ENCODE measurements around the gene DMPK. TPM values are rescaled to one million over a fixed set of nuclear protein-coding genes. Genes with fewer than 3 reads are reported as not detected.
"Not testable (repeated sequence)": the region's sequence is repeated elsewhere in the genome, so short reads cannot be mapped to it uniquely, and the experiment has no call there.

Gene DMPK
- total RNA-seq, 2 donors from 2014 or later = 30.6 to 36.0 TPM

DNA sequence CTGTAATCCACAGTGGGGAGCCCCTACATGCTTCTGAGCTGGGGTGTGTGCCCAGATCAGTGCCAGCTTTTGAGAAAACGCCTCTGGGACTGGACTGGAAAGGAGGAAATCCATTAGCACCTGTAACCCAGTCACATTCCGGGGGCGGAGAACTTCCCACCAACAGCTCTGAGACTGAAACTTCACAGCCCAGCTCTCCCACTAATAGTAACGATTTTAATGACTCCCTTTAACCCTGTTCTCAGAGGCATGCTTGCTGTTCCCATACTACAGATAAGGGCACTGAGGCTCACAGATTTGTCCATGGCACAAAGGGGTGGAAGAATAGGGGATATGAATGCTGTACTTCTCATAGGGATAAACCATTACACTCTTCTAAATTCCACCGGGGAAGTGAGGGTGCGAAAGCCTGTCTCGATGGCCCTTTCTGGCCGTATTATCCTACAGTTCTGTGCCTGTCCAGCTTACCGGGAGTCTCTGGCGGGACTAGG, 52.4 kb downstream of the DMPK start:
- peaks cover 12% of the 10 kb centered on the region for H3K4me1 ChIP-seq
- peak overlapping the region; percentile 89 to 98 for H3K9ac ChIP-seq (ENCODE audit: low read depth in 2 of 2, low read length in 2 of 2)
- intact Hi-C loops (cut with DNase I) = no loop called here
- H3K36me3 ChIP-seq = no peaks in the 10 kb centered on the region
- no peaks in the 10 kb centered on the region for H3K9me3 ChIP-seq
- H3K4me3 ChIP-seq = peak overlapping the region; percentile 78
- no peak for DNase-seq
- TF ChIP-seq, protein P1, sequence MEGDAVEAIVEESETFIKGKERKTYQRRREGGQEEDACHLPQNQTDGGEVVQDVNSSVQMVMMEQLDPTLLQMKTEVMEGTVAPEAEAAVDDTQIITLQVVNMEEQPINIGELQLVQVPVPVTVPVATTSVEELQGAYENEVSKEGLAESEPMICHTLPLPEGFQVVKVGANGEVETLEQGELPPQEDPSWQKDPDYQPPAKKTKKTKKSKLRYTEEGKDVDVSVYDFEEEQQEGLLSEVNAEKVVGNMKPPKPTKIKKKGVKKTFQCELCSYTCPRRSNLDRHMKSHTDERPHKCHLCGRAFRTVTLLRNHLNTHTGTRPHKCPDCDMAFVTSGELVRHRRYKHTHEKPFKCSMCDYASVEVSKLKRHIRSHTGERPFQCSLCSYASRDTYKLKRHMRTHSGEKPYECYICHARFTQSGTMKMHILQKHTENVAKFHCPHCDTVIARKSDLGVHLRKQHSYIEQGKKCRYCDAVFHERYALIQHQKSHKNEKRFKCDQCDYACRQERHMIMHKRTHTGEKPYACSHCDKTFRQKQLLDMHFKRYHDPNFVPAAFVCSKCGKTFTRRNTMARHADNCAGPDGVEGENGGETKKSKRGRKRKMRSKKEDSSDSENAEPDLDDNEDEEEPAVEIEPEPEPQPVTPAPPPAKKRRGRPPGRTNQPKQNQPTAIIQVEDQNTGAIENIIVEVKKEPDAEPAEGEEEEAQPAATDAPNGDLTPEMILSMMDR (IDR thresholded peaks at IDR 0.05) = no peak
- no peaks in the 10 kb centered on the region for H3K27me3 ChIP-seq
- peak overlapping the region; percentile 57 for H3K27ac ChIP-seq

DNA sequence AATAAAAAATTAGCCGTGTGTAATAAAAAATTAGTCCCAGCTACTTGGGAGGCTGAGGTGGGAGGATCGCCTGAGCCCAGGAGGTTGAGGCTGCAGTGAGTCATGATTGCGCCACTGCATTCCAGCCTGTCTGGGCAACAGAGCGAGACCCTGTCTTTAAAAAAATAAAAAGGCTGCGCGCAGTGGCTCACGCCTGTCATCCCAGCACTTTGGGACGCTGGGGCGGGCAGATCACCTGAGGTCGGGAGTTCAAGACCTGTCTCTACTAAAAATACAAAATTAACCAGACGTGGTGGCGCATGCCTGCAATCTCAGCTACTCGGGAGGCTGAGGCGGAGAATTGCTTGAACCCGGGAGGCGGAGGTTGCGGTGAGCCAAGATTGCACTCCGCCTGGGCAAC, 53.6 kb downstream of the DMPK start:
- DNase-seq; H3K9ac ChIP-seq (ENCODE audit: low read depth in 2 of 2, low read length in 2 of 2); H3K36me3 ChIP-seq; H3K27ac ChIP-seq; H3K4me3 ChIP-seq; H3K9me3 ChIP-seq; intact Hi-C loops (cut with DNase I); H3K27me3 ChIP-seq: not testable (repeated sequence)
- H3K4me1 ChIP-seq = peaks cover 12% of the 10 kb centered on the region

DNA sequence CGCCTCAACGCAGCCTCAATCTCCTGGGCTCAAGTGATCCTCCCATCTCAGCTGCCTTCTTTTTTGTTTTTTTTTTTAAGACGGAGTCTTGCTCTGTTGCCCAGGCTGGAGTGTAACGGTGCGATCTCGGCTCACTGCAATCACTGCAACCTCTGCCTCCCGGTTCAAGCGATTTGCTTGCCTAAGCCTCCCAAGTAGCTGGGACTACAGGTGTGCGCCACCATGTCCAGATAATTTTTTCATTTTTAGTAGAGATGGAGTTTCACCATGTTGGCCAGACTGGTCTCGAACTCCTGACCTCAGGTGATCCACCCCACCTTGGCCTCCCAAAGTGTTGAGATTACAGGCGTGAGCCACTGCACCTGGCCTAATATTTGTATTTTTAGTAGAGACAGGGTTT, 62.2 kb downstream of the DMPK start:
- H3K4me3 ChIP-seq; H3K9me3 ChIP-seq; intact Hi-C loops (cut with DNase I); H3K27me3 ChIP-seq; H3K4me1 ChIP-seq; DNase-seq; H3K9ac ChIP-seq (ENCODE audit: low read depth in 2 of 2, low read length in 2 of 2); H3K36me3 ChIP-seq: not testable (repeated sequence)
- peak overlapping the region; percentile 74 for H3K27ac ChIP-seq

Other genes with a start within 250 kb of the DMPK start
- gene OPA3, start 197.7 kb downstream of the DMPK start, total RNA-seq = 10 to 100 TPM; 12.4 to 14.8 TPM
- 1 to 10 TPM in 1 of 2 donors, under 1 TPM in 1; 0.52 to 2.0 TPM for gene GPR4, start 180.3 kb downstream of the DMPK start, total RNA-seq
- 100 to 1,000 TPM in 1 of 2 donors, 10 to 100 TPM in 1; 96.2 to 106 TPM for gene EML2, start 143.1 kb downstream of the DMPK start, total RNA-seq
- 1 to 10 TPM; 8.3 to 9.5 TPM for gene GIPR, start 114.3 kb downstream of the DMPK start, total RNA-seq
- gene SNRPD2, start 90.5 kb downstream of the DMPK start, total RNA-seq = 100 to 1,000 TPM; 269 to 484 TPM
- gene QPCTL, start 89.8 kb downstream of the DMPK start, total RNA-seq = 10 to 100 TPM; 10.7 to 11.2 TPM
- gene FBXO46, start 51.6 kb downstream of the DMPK start, total RNA-seq = 10 to 100 TPM; 28.3 to 28.8 TPM
- gene MEIOSIN, start 49.1 kb downstream of the DMPK start, total RNA-seq = not detected
- 10 to 100 TPM; 11.0 to 15.8 TPM for gene SIX5, start 13.2 kb downstream of the DMPK start, total RNA-seq
- 10 to 100 TPM; 29.1 to 43.6 TPM for gene DMWD, start 10.4 kb upstream of the DMPK start, total RNA-seq
- under 1 TPM in 1 of 2 donors, not detected in 1; 0.12 TPM for gene RSPH6A, start 32.8 kb upstream of the DMPK start, total RNA-seq
- 100 to 1,000 TPM in 1 of 2 donors, 10 to 100 TPM in 1; 55.7 to 101 TPM for gene SYMPK, start 80.7 kb upstream of the DMPK start, total RNA-seq
- 10 to 100 TPM; 48.5 to 55.9 TPM for gene FOXA3, start 81.8 kb upstream of the DMPK start, total RNA-seq
- gene IRF2BP1, start 103.7 kb upstream of the DMPK start, total RNA-seq = 10 to 100 TPM; 20.3 to 29.7 TPM
- gene MYPOP, start 120.1 kb upstream of the DMPK start, total RNA-seq = 1 to 10 TPM; 8.9 to 9.0 TPM
- not detected for gene NANOS2, start 132.3 kb upstream of the DMPK start, total RNA-seq
- 1 to 10 TPM in 1 of 2 donors, under 1 TPM in 1; 0.72 to 1.1 TPM for gene NOVA2, start 191.4 kb upstream of the DMPK start, total RNA-seq
- 10 to 100 TPM; 14.4 to 32.2 TPM for gene CCDC61, start 213.0 kb upstream of the DMPK start, total RNA-seq
- gene PGLYRP1, start 240.6 kb upstream of the DMPK start, total RNA-seq = not detected